Type B pancreatic cell (in vitro differentiated cells): ENCODE data around the gene NOC4L. TPM values are rescaled to one million over a fixed set of nuclear protein-coding genes. Genes with fewer than 3 reads are reported as not detected.

ENCODE experiments used
- DNase-seq: peaks from one replicate; pipeline ENCODE4 v3.0.0; 2021; ENCODE audit warnings: mixed read lengths; ENCODE audit not compliant: unreplicated experiment; ENCODE audit errors: extremely low spot score
- H3K27ac Mint-ChIP-seq: 2 replicates; pipeline ENCODE4 v1.8.0; 2021; ENCODE audit warnings: mild to moderate bottlenecking, mixed read lengths
- H3K27me3 Mint-ChIP-seq: 2 replicates; pipeline ENCODE4 v1.8.0; 2021; ENCODE audit warnings: mixed read lengths
- H3K36me3 Mint-ChIP-seq: 2 replicates; pipeline ENCODE4 v1.8.0; 2021; ENCODE audit warnings: mixed read lengths
- H3K4me1 Mint-ChIP-seq: one replicate; pipeline ENCODE4 v1.8.0; 2021; ENCODE audit warnings: mixed read lengths; ENCODE audit not compliant: unreplicated experiment
- H3K4me3 Mint-ChIP-seq: 2 replicates; pipeline ENCODE4 v1.8.0; 2021; ENCODE audit warnings: mild to moderate bottlenecking, mixed read lengths
- H3K9me3 Mint-ChIP-seq: 2 replicates; pipeline ENCODE4 v1.8.0; 2021; ENCODE audit warnings: mixed read lengths
- CTCF ChIP-seq: fragments of 200-600 bp; sonication (generic); conservative IDR thresholded peaks from 2 replicates; pipeline ENCODE4 v1.5.0; 2021; ENCODE audit warnings: antibody characterized with exemption, mild to moderate bottlenecking
- total RNA-seq: library from RNA; stranded (reverse); gene quantifications from 2 replicates; pipeline ENCODE4 v1.2.1, GENCODE V29; 2021; ENCODE audit warnings: low replicate concordance

NOC4L gene
- total RNA-seq, 1 donor from 2014 or later, result 27.8 TPM

DNA sequence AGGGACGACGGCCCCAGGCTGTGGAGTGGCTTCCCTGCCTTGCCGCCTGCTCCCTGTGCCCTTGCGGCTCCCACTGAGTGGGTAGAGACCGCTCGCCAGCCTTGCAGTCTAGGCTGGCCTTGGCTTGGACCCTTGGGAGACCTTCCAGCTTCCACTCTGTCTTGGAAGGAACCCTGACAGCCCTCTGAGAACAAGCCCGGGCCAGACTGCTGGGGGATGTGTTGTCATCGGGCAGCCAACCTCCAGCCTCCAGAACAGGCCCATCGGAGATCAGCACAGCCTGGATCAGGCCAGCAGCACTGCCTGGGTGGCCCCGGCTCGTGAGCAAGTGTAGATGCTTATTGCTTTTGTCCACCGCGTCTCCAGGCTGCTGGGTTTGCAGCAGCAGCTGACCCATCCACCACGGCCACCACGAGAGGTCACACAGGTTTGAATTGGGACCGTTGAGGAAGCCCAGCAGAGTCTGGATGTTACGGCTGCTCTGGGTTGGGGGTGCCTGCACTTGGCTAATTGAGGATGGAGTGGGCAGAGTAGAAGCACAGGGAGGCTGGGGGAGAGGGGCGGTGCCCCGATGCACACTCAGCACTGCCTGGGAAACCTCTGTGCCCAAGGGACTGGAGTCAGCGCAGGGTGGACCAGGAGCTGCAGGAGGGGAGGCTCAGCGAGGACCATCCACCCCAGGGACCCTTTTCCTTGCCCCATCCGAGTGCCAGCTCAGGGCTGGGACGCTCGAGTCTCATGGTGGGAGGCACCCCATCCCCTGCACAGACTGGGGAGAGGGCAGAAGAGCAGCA lies 55.5 kb downstream of the NOC4L start:
- Mint-ChIP-seq H3K27ac (no peak overlapping the region), H3K4me3 (no peak overlapping the region), H3K9me3 (no peaks in the 10 kb centered on the region), H3K27me3 (peaks cover 25% of the 10 kb centered on the region), H3K4me1 (peaks cover 4% of the 10 kb centered on the region), H3K36me3 (no peaks in the 10 kb centered on the region)
- no peak for TF ChIP-seq CTCF
- no peak for DNase-seq

GRCh38 chr12:132200800-132201199 lies 56.5 kb downstream of the NOC4L start:
- TF ChIP-seq CTCF, result no peak
- Mint-ChIP-seq H3K4me1 (peaks cover 4% of the 10 kb centered on the region), H3K9me3 (no peaks in the 10 kb centered on the region), H3K27me3 (peaks cover 29% of the 10 kb centered on the region), H3K4me3 (no peak overlapping the region), H3K36me3 (no peaks in the 10 kb centered on the region), H3K27ac (no peak overlapping the region)
- no peak for DNase-seq

DNA sequence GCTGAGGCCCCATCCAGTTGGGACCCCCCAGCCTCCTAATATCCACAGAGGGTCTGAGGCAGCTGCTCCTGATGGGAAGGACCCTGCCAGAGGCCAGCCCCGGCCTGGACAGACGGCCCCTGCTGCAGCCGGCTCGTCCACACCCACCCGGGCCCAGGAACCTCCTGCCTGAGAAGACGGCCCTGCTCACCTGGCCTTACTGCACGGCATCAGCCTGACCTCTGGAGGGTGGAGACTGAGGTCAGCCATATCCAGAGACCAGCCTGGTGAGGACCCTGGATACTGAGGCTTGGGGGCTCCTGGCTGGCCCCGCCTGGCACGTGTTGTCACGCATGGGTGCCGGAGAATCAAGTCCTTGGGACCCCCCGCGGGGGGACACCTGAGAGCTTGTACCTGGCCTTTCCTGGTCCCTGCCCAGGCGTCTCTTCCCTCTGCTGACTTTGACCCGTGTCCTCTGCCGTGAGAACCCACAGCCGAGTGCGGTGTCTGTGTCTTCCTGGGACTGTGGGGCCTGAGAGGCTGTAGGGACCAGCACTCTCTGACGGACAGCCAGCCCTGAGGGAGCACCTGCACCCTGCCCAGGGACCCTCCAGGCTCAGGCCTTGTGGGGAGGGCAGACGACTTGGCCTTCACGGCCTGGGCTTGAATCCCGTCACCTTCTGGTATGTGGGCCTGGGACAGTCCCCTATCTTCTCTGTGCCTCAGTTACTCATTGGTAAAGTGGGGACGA lies 57.3 kb downstream of the NOC4L start:
- Mint-ChIP-seq H3K27ac (no peak overlapping the region), H3K4me1 (peaks cover 4% of the 10 kb centered on the region), H3K36me3 (no peaks in the 10 kb centered on the region), H3K9me3 (no peaks in the 10 kb centered on the region), H3K27me3 (peaks cover 30% of the 10 kb centered on the region), H3K4me3 (no peak overlapping the region)
- TF ChIP-seq CTCF, result no peak
- no peak for DNase-seq

Other genes starting within 250 kb of the NOC4L start
- gene ULK1, start 249.8 kb upstream of the NOC4L start, total RNA-seq, result 80.0 and 99.3 TPM in 2 replicates
- gene PUS1, start 215.2 kb upstream of the NOC4L start, total RNA-seq, result 32.2 and 38.1 TPM in 2 replicates
- 41.4 and 55.2 TPM in 2 replicates for gene EP400, start 194.5 kb upstream of the NOC4L start, total RNA-seq
- 22.1 and 30.5 TPM in 2 replicates for gene DDX51, start 138 bp upstream of the NOC4L start, total RNA-seq
- gene GALNT9, start 185.1 kb downstream of the NOC4L start, total RNA-seq, result 1.6 TPM in 1 of 2 replicates, not detected in the other